IMR-90 (cell line): ENCODE data around the gene KRT74. TPM values are rescaled to one million over a fixed set of nuclear protein-coding genes. Genes with fewer than 3 reads are reported as not detected.

Source experiments
- ATAC-seq: fragments of 200-7000 bp; cut with Tn5 transposase; 2 replicates; pipeline ENCODE4 v1.9.1; 2020; ENCODE audit warnings: low read depth, mild to moderate bottlenecking, moderate library complexity
- BruUV-seq: library from RNA; stranded (reverse); fragments of 400-500 nt; replicated peaks from 2 replicates; lab custom pipeline; 2021; lab: Mats Ljungman, UMichigan
- CTCF ChIA-PET: fragments of 300-600 bp; formaldehyde crosslinking; extraction: SDS; loops from one replicate; lab custom pipeline; 2021; ENCODE audit warnings: antibody characterized with exemption; lab: Yijun Ruan, JAX
- POLR2A ChIA-PET: fragments of 300-600 bp; sonication (Branson Sonifier 250); formaldehyde crosslinking; loops from one replicate; lab custom pipeline; 2022; ENCODE audit warnings: antibody characterized with exemption; ENCODE audit not compliant: unreplicated experiment; lab: Charles Lee
- DNase-seq: peaks from one replicate; pipeline ENCODE4 v3.0.0; 2013
- H2AFZ ChIP-seq: replicated peaks from 2 replicates; pipeline ENCODE3; 2013; ENCODE audit warnings: low read length, mild to moderate bottlenecking; ENCODE audit not compliant: poor library complexity
- H2AK5ac ChIP-seq: 2 replicates; pipeline ENCODE4 v1.6.1; 2013; ENCODE audit warnings: low read depth, low read length, inconsistent platforms
- H2AK9ac ChIP-seq: replicated peaks from 2 replicates; pipeline ENCODE3; 2013; ENCODE audit warnings: mild to moderate bottlenecking, low read depth, low read length, moderate library complexity; ENCODE audit not compliant: poor library complexity
- H2BK120ac ChIP-seq: 2 replicates; pipeline ENCODE4 v1.6.1; 2013; ENCODE audit warnings: low read depth, low read length, inconsistent platforms
- H2BK15ac ChIP-seq: 3 replicates; pipeline ENCODE4 v1.6.1; 2013; ENCODE audit warnings: low read depth, low read length, inconsistent platforms
- H2BK20ac ChIP-seq: 2 replicates; pipeline ENCODE4 v1.6.1; 2013; ENCODE audit warnings: low read depth, mild to moderate bottlenecking, inconsistent platforms, low read length, moderate library complexity
- H2BK5ac ChIP-seq: 2 replicates; pipeline ENCODE4 v1.6.1; 2013; ENCODE audit warnings: mild to moderate bottlenecking, low read depth, low read length, inconsistent platforms; ENCODE audit not compliant: poor library complexity, severe bottlenecking
- H3K14ac ChIP-seq: replicated peaks from 2 replicates; pipeline ENCODE4 v1.6.1; 2013; ENCODE audit warnings: low read depth, low read length, inconsistent platforms
- H3K18ac ChIP-seq: 2 replicates; pipeline ENCODE4 v1.6.1; 2013; ENCODE audit warnings: low read depth, low read length, control low read depth
- H3K23ac ChIP-seq: 2 replicates; pipeline ENCODE4 v1.6.1; 2013; ENCODE audit warnings: low read depth, low read length, inconsistent platforms
- H3K27ac ChIP-seq: 2 replicates; pipeline ENCODE4 v1.5.1; 2013; ENCODE audit warnings: mild to moderate bottlenecking, control low read depth, low read length; ENCODE audit not compliant: insufficient read depth
- H3K27me3 ChIP-seq: 2 replicates; pipeline ENCODE4 v1.6.1; 2013; ENCODE audit warnings: low read length; ENCODE audit not compliant: control insufficient read depth, insufficient read depth
- H3K36me3 ChIP-seq: 2 replicates; pipeline ENCODE4 v1.6.1; 2013; ENCODE audit warnings: low read length, mixed read lengths; ENCODE audit not compliant: control insufficient read depth, insufficient read depth
- H3K4ac ChIP-seq: 2 replicates; pipeline ENCODE4 v1.6.1; 2013; ENCODE audit warnings: low read depth, low read length, inconsistent platforms
- H3K4me1 ChIP-seq: 2 replicates; pipeline ENCODE4 v1.6.1; 2013; ENCODE audit warnings: low read length, mixed read lengths; ENCODE audit not compliant: control insufficient read depth, insufficient read depth
- H3K4me2 ChIP-seq: 2 replicates; pipeline ENCODE4 v1.6.1; 2013; ENCODE audit warnings: low read depth, mild to moderate bottlenecking, control low read depth, low read length, moderate library complexity
- H3K4me3 ChIP-seq: 2 replicates; pipeline ENCODE4 v1.5.1; 2013; ENCODE audit warnings: low read depth, mild to moderate bottlenecking, control low read depth, low read length, moderate library complexity; ENCODE audit not compliant: insufficient read depth
- H3K56ac ChIP-seq: 2 replicates; pipeline ENCODE4 v1.6.1; 2013; ENCODE audit warnings: low read length, inconsistent platforms; ENCODE audit not compliant: insufficient read depth; ENCODE audit errors: extremely low read depth
- H3K79me1 ChIP-seq, 2 experiments: 2 replicates each; pipeline ENCODE4 v1.6.1; 2013; ENCODE audit warnings: low read length in 2 of 2, inconsistent platforms in 1 of 2, low read depth in 1 of 2
- H3K9ac ChIP-seq: 2 replicates; pipeline ENCODE4 v1.6.1; 2013; ENCODE audit warnings: low read depth, low read length, control low read depth
- H3K9me1 ChIP-seq: 2 replicates; pipeline ENCODE4 v1.6.1; 2013; ENCODE audit warnings: low read length, inconsistent platforms; ENCODE audit not compliant: insufficient read depth
- H3K9me3 ChIP-seq: 2 replicates; pipeline ENCODE4 v1.6.1; 2013; ENCODE audit warnings: low read length; ENCODE audit not compliant: control insufficient read depth, insufficient read depth
- H4K20me1 ChIP-seq: 2 replicates; pipeline ENCODE4 v1.6.1; 2013; ENCODE audit warnings: low read length, inconsistent platforms; ENCODE audit not compliant: insufficient read depth
- H4K5ac ChIP-seq: 2 replicates; pipeline ENCODE4 v1.6.1; 2013; ENCODE audit warnings: mild to moderate bottlenecking, low read depth, low read length, control low read depth
- H4K8ac ChIP-seq, 2 experiments: 2 replicates each; pipeline ENCODE4 v1.6.1; 2013; ENCODE audit warnings: low read depth in 2 of 2, low read length in 2 of 2, control low read depth in 1 of 2, inconsistent platforms in 1 of 2
- H4K91ac ChIP-seq: 2 replicates; pipeline ENCODE4 v1.6.1; 2013; ENCODE audit warnings: low read depth, low read length, inconsistent platforms; ENCODE audit not compliant: insufficient read depth
- BHLHE40 ChIP-seq: fragments of 150-350 bp; IDR thresholded peaks from 2 replicates; pipeline ENCODE4 v1.6.1; 2016; ENCODE audit warnings: mild to moderate bottlenecking, low read depth, low read length
- CEBPB ChIP-seq: IDR thresholded peaks from 2 replicates; pipeline ENCODE4 v1.6.1; 2012; ENCODE audit warnings: low read depth, low read length, improper control_type of control experiment
- CHD1 ChIP-seq: IDR thresholded peaks from 2 replicates; pipeline ENCODE4 v1.6.1; 2012; ENCODE audit warnings: low read depth, low read length, improper control_type of control experiment
- CTCF ChIP-seq: conservative IDR thresholded peaks from 2 replicates; pipeline ENCODE4 v1.5.1; 2012; ENCODE audit warnings: mild to moderate bottlenecking, low read depth, low read length, improper control_type of control experiment
- ELK1 ChIP-seq: fragments of 150-350 bp; IDR thresholded peaks from 2 replicates; pipeline ENCODE4 v1.6.1; 2016; ENCODE audit warnings: low read depth, mild to moderate bottlenecking, low read length, moderate library complexity, borderline replicate concordance
- FOS ChIP-seq: fragments of 150-350 bp; IDR thresholded peaks from 2 replicates; pipeline ENCODE4 v1.6.1; 2016; ENCODE audit warnings: low read depth, low read length
- MAFK ChIP-seq: IDR thresholded peaks from 2 replicates; pipeline ENCODE4 v1.6.1; 2012; ENCODE audit warnings: low read depth, low read length, improper control_type of control experiment
- MAZ ChIP-seq: IDR thresholded peaks from 2 replicates; pipeline ENCODE4 v1.6.1; 2012; ENCODE audit warnings: low read depth, mild to moderate bottlenecking, low read length, improper control_type of control experiment, moderate library complexity, borderline replicate concordance
- MXI1 ChIP-seq: IDR thresholded peaks from 2 replicates; pipeline ENCODE4 v1.6.1; 2012; ENCODE audit warnings: low read depth, mild to moderate bottlenecking, low read length, moderate library complexity, borderline replicate concordance
- NFE2L2 ChIP-seq: fragments of 150-350 bp; IDR thresholded peaks from 2 replicates; pipeline ENCODE4 v1.6.1; 2016; ENCODE audit warnings: low read depth, mild to moderate bottlenecking, low read length
- POLR2A ChIP-seq: IDR thresholded peaks from 2 replicates; pipeline ENCODE4 v1.6.1; 2012; ENCODE audit warnings: mild to moderate bottlenecking, low read depth, low read length
- RAD21 ChIP-seq: IDR thresholded peaks from 2 replicates; pipeline ENCODE4 v1.6.1; 2012; ENCODE audit warnings: low read length, improper control_type of control experiment
- RCOR1 ChIP-seq: IDR thresholded peaks from 2 replicates; pipeline ENCODE4 v1.6.1; 2012; ENCODE audit warnings: mild to moderate bottlenecking, low read length, improper control_type of control experiment; ENCODE audit not compliant: insufficient replicate concordance
- SMC3 ChIP-seq: fragments of 150-350 bp; IDR thresholded peaks from 2 replicates; pipeline ENCODE4 v1.6.1; 2016; ENCODE audit warnings: low read depth, mild to moderate bottlenecking, antibody characterized with exemption, low read length, moderate library complexity
- WGBS, 2 experiments: methylation state at CpG; one replicate each; pipeline versions ENCODE4 v1.1.5 to v1.1.7; 2013; ENCODE audit warnings: missing lambda C conversion rate in 2 of 2; ENCODE audit not compliant: insufficient read length in 1 of 2; ENCODE audit errors: extremely low coverage in 2 of 2; 5-methylcytosine and 5-hydroxymethylcytosine counted together
- dilution Hi-C: fragments of 300-500 bp; cut with HindIII; formaldehyde crosslinking; loops from one replicate; pipeline ENCODE4 v1.14.3; 2018; ENCODE audit warnings: low sequenced_read_pairs; ENCODE audit not compliant: unreplicated experiment
- in situ Hi-C: fragments of 300-500 bp; cut with MboI; formaldehyde crosslinking; loops from 3 replicates; pipeline ENCODE4 v1.14.3; 2019; ENCODE audit warnings: low sequenced_read_pairs, inconsistent platforms, mixed read lengths
- intact Hi-C: fragments of 100-400 bp; cut with micrococcal nuclease; formaldehyde crosslinking; loops from 2 replicates; pipeline ENCODE4 v1.10.0; 2022
- polyA plus RNA-seq, 3 experiments: library from polyadenylated mRNA; depleted of rRNA; stranded (reverse); fragments of >200 nt; gene quantifications; 2 replicates each; pipeline ENCODE4 v1.2.3, GENCODE V29; 2012; ENCODE audit warnings: low replicate concordance in 1 of 3
- total RNA-seq: library from RNA; depleted of rRNA; stranded (reverse); fragments of >200 nt; gene quantifications from 2 replicates; pipeline ENCODE4 v1.2.3, GENCODE V29; 2012

The KRT74 gene
- total and polyA plus RNA-seq, 2 of the 4 experiments (the other 2 are of a cell fraction), result not detected

GRCh38 chr12:52551216-52551865 is 22.3 kb downstream of the KRT74 start:
- peaks cover 56% of the 10 kb centered on the region for H3K27me3 ChIP-seq
- dilution Hi-C loops (no loop called here), in situ Hi-C loops (no loop called here), intact Hi-C loops (no loop called here)
- H3K4ac ChIP-seq, result no peak overlapping the region
- no peak overlapping the region for H2AK5ac ChIP-seq
- no peaks in the 10 kb centered on the region for H3K4me1 ChIP-seq
- ATAC-seq (no peak), DNase-seq (no peak)
- H2BK20ac ChIP-seq, result no peak overlapping the region
- no peak overlapping the region for H3K14ac ChIP-seq
- H4K5ac ChIP-seq, result no peak overlapping the region
- H2AFZ ChIP-seq, result no peak overlapping the region
- H3K56ac ChIP-seq, result no peak overlapping the region
- no peaks in the 10 kb centered on the region for H3K9me1 ChIP-seq
- H2BK120ac ChIP-seq, result no peak overlapping the region
- H3K79me1 ChIP-seq, result no peaks in the 10 kb centered on the region
- no peaks in the 10 kb centered on the region for H3K9me3 ChIP-seq
- ChIA-PET POLR2A (no interaction called here), CTCF (no interaction called here)
- no peaks in the 10 kb centered on the region for H3K36me3 ChIP-seq
- no peak overlapping the region for H3K18ac ChIP-seq
- H3K27ac ChIP-seq, result no peak overlapping the region
- no peak overlapping the region for H2BK5ac ChIP-seq
- TF ChIP-seq FOS, result no peak
- TF ChIP-seq ELK1, result no peak
- no peak for TF ChIP-seq CEBPB
- TF ChIP-seq NFE2L2, result no peak
- TF ChIP-seq CTCF, result no peak
- no peak for TF ChIP-seq MAFK
- no peak for TF ChIP-seq POLR2A
- TF ChIP-seq RAD21, result no peak
- no peak for TF ChIP-seq BHLHE40
- no peak for TF ChIP-seq MAZ
- no peak for TF ChIP-seq MXI1
- no peak for TF ChIP-seq CHD1
- no peak for TF ChIP-seq RCOR1
- TF ChIP-seq SMC3, result no peak
- H4K91ac ChIP-seq, result no peak overlapping the region
- H4K8ac ChIP-seq, result no peak overlapping the region
- H3K9ac ChIP-seq, result no peak overlapping the region
- H3K4me3 ChIP-seq, result no peak overlapping the region
- no peak overlapping the region for H2AK9ac ChIP-seq
- no TSS peak for BruUV-seq
- H2BK15ac ChIP-seq, result no peak overlapping the region
- no peaks in the 10 kb centered on the region for H4K20me1 ChIP-seq
- H3K23ac ChIP-seq, result no peak overlapping the region
- 0% methylated on average over 2 of the region's 6 CpGs; no CpG with 5 or more reads in 1 of the 2 experiments for WGBS, 2 experiments
- no peak overlapping the region for H3K4me2 ChIP-seq
